Uterus (tissue), 2 donors: ENCODE data around the gene SPG21.

Source experiments
- POLR2A ChIP-seq, 2 donors: fragments of 450-650 bp; IDR thresholded peaks; one replicate each; pipeline ENCODE4 v1.6.1; 2016; ENCODE audit warnings: antibody characterized with exemption in 2 of 2, mild to moderate bottlenecking in 1 of 2, moderate library complexity in 1 of 2
- TF ChIP-seq, protein P1 (sequence below), 4 experiments: fragments of 200-600 bp in 2 of 4; fragments of 450-650 bp in 2 of 4; sonication (generic) in 2 of 4; IDR thresholded peaks; one replicate each; pipeline ENCODE4 v1.5.1; 2016 to 2019; ENCODE audit warnings: antibody characterized with exemption in 4 of 4, mild to moderate bottlenecking in 2 of 4, moderate library complexity in 1 of 4

DNA sequence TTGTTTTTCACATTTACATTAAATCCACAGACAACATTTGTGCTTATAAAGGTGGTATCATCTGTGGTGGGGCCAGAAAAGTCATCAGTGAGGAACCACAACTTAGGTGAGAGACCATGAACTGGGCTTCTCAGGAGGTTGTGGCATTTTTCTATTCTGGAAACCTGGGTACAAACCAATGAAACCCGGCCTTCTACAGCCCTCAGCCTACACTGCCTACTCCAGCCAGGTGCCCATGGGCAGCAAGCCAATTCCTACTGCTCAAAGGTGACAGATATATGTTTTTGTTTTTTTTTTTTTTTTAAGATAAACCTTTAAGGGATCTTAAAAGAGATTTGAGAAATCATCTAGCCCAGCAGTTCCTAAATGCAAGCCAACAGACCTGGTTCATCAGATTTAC is 20.3 kb downstream of the SPG21 start:
- TF ChIP-seq, protein P1, sequence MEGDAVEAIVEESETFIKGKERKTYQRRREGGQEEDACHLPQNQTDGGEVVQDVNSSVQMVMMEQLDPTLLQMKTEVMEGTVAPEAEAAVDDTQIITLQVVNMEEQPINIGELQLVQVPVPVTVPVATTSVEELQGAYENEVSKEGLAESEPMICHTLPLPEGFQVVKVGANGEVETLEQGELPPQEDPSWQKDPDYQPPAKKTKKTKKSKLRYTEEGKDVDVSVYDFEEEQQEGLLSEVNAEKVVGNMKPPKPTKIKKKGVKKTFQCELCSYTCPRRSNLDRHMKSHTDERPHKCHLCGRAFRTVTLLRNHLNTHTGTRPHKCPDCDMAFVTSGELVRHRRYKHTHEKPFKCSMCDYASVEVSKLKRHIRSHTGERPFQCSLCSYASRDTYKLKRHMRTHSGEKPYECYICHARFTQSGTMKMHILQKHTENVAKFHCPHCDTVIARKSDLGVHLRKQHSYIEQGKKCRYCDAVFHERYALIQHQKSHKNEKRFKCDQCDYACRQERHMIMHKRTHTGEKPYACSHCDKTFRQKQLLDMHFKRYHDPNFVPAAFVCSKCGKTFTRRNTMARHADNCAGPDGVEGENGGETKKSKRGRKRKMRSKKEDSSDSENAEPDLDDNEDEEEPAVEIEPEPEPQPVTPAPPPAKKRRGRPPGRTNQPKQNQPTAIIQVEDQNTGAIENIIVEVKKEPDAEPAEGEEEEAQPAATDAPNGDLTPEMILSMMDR (IDR thresholded peaks at IDR 0.05), result no peak
- TF ChIP-seq POLR2A (IDR thresholded peaks at IDR 0.05), result no peak
